OCI-LY3 (cell line): ENCODE measurements around the gene ATP11B.

Experiments
- CTCF ChIP-seq: fragments of 200-600, 300-600 bp; sonication (generic); IDR thresholded peaks from 2 replicates; pipeline ENCODE4 v1.5.1; 2014; ENCODE audit warnings: antibody characterized with exemption, low read length, low read depth
- EZH2phosphoT487 ChIP-seq: fragments of 200-600 bp; shearing (Covaris generic); IDR thresholded peaks from 2 replicates; pipeline ENCODE4 v1.6.1; 2018; ENCODE audit warnings: antibody characterized with exemption, mixed run types, low read depth

- no peak for TF ChIP-seq CTCF
- TF ChIP-seq EZH2phosphoT487, result no peak
Observed at GRCh38 chr3:182921665-182922355, 128.5 kb downstream of the ATP11B start.
